ENCODE results near the gene NTMT1. TPM values are rescaled to one million over a fixed set of nuclear protein-coding genes. Genes with fewer than 3 reads are reported as not detected.

Gene NTMT1
- total and polyA plus RNA-seq, 9 of the 15 experiments (the other 6 are each of a cell fraction or from before 2014, with no cell fraction given): 42.1 to 116 (median 74.7) TPM

- no peak for TF ChIP-seq CHAMP1 (IDR thresholded peaks at IDR 0.05)
- no peak for TF ChIP-seq ERF (CRISPR knock-in tag; IDR thresholded peaks at IDR 0.05)
- TF ChIP-seq RERE (CRISPR knock-in tag; IDR thresholded peaks at IDR 0.05; ENCODE audit: borderline replicate concordance): no peak
- no peak for TF ChIP-seq KAT2B (IDR thresholded peaks at IDR 0.05; ENCODE audit: low read depth, low read length)
These were observed 50.3 kb downstream of the NTMT1 start (continued) for GRCh38 chr9:129676287-129676686.

All from K562 (cell line).